Hepatocyte (in vitro differentiated cells): ENCODE results near the gene WDTC1. TPM values are rescaled to one million over a fixed set of nuclear protein-coding genes. Genes with fewer than 3 reads are reported as not detected.

Experiments used
- DNase-seq: peaks from one replicate; pipeline ENCODE4 v3.0.0-alpha.2; 2016; ENCODE audit warnings: low spot score
- H2AFZ ChIP-seq: fragments of 200-600 bp; sonication (generic); 2 replicates; pipeline ENCODE4 v1.6.0; 2016; ENCODE audit warnings: antibody characterized with exemption, mild to moderate bottlenecking
- H3K27ac ChIP-seq: fragments of 200-600 bp; sonication (generic); 2 replicates; pipeline ENCODE4 v1.5.1; 2016; ENCODE audit warnings: mild to moderate bottlenecking
- H3K27me3 ChIP-seq: fragments of 200-600 bp; sonication (generic); 2 replicates; pipeline ENCODE4 v1.6.1; 2016
- H3K36me3 ChIP-seq: fragments of 200-600 bp; sonication (generic); replicated peaks from 2 replicates; pipeline ENCODE4 v1.5.1; 2016; ENCODE audit warnings: low read depth; ENCODE audit not compliant: insufficient read depth
- H3K4me1 ChIP-seq: fragments of 200-600 bp; sonication (generic); 2 replicates; pipeline ENCODE4 v1.5.1; 2016; ENCODE audit warnings: mild to moderate bottlenecking, moderate library complexity; ENCODE audit not compliant: insufficient read depth
- H3K4me2 ChIP-seq: fragments of 200-600 bp; sonication (generic); 2 replicates; pipeline ENCODE4 v1.6.0; 2016
- H3K4me3 ChIP-seq: fragments of 200-600 bp; sonication (generic); 2 replicates; pipeline ENCODE4 v1.5.1; 2016; ENCODE audit warnings: mild to moderate bottlenecking
- H3K79me2 ChIP-seq: fragments of 200-600 bp; sonication (generic); 2 replicates; pipeline ENCODE4 v1.6.0; 2017; ENCODE audit warnings: mild to moderate bottlenecking
- H3K9me2 ChIP-seq: fragments of 200-600 bp; sonication (generic); replicated peaks from 2 replicates; pipeline ENCODE4 v1.6.0; 2017; ENCODE audit warnings: mild to moderate bottlenecking; ENCODE audit not compliant: insufficient read depth
- H3K9me3 ChIP-seq: fragments of 200-600 bp; sonication (generic); 2 replicates; pipeline ENCODE4 v1.5.1; 2016; ENCODE audit warnings: low read depth, mild to moderate bottlenecking
- H4K20me1 ChIP-seq: fragments of 200-600 bp; sonication (generic); 2 replicates; pipeline ENCODE4 v1.6.0; 2016; ENCODE audit warnings: mild to moderate bottlenecking; ENCODE audit not compliant: insufficient read depth, poor library complexity, severe bottlenecking
- CTCF ChIP-seq: fragments of 200-600 bp; sonication (generic); IDR thresholded peaks from 2 replicates; pipeline ENCODE4 v1.5.1; 2016; ENCODE audit warnings: antibody characterized with exemption, mild to moderate bottlenecking; ENCODE audit not compliant: poor library complexity
- EZH2 ChIP-seq: fragments of 200-600 bp; sonication (generic); IDR thresholded peaks from 2 replicates; pipeline ENCODE4 v1.6.1; 2016; ENCODE audit warnings: antibody characterized with exemption, mild to moderate bottlenecking, borderline replicate concordance
- EZH2phosphoT487 ChIP-seq: fragments of 200-600 bp; sonication (generic); IDR thresholded peaks from one replicate; pipeline ENCODE4 v1.6.1; 2018; ENCODE audit warnings: antibody characterized with exemption, mild to moderate bottlenecking, low read depth, moderate library complexity; ENCODE audit not compliant: unreplicated experiment, severe bottlenecking
- WGBS: methylation state at CpG from one replicate; pipeline ENCODE4 v1.1.6; 2016; ENCODE audit warnings: low lambda C conversion rate; ENCODE audit errors: missing lambda C conversion rate; 5-methylcytosine and 5-hydroxymethylcytosine counted together
- polyA plus RNA-seq: library from polyadenylated mRNA; unstranded; fragments of >200 nt; fragmentation: Nextera tagmentation; extraction: Ambion mirVana; gene quantifications from 2 replicates; pipeline ENCODE4 v1.2.1, GENCODE V29; 2016
- total RNA-seq: library from RNA; depleted of rRNA; stranded (reverse); fragments of >200 nt; gene quantifications from 2 replicates; pipeline ENCODE4 v1.2.3, GENCODE V29; 2014

Gene WDTC1
- total and polyA plus RNA-seq, 2 experiments from 2014 or later = 11.0 to 22.8 TPM

- no peaks in the 10 kb centered on the region for H3K79me2 ChIP-seq
- 96% methylated on average over 3 of the region's 3 CpGs for WGBS
- H3K9me3 ChIP-seq = no peaks in the 10 kb centered on the region
- no peaks in the 10 kb centered on the region for H3K9me2 ChIP-seq
- H3K27ac ChIP-seq = no peak overlapping the region
- H2AFZ ChIP-seq = no peak overlapping the region
- no peaks in the 10 kb centered on the region for H3K27me3 ChIP-seq
- no peak overlapping the region for H3K4me3 ChIP-seq
- peaks cover 29% of the 10 kb centered on the region for H3K4me1 ChIP-seq
- H3K36me3 ChIP-seq = no peaks in the 10 kb centered on the region
- TF ChIP-seq CTCF (no peak), EZH2 (no peak), EZH2phosphoT487 (no peak)
- no peak for DNase-seq
- H3K4me2 ChIP-seq = no peak overlapping the region
- H4K20me1 ChIP-seq = no peaks in the 10 kb centered on the region
Observed at GRCh38 chr1:27353629-27354028, 119.2 kb downstream of the WDTC1 start.

GRCh38 chr1:27355683-27356082, 121.3 kb downstream of the WDTC1 start:
- Histone ChIP-seq H3K4me3 (no peak overlapping the region), H3K27ac (no peak overlapping the region), H2AFZ (no peak overlapping the region), H4K20me1 (no peaks in the 10 kb centered on the region), H3K9me2 (no peaks in the 10 kb centered on the region), H3K9me3 (no peaks in the 10 kb centered on the region), H3K4me2 (no peak overlapping the region), H3K79me2 (no peaks in the 10 kb centered on the region), H3K4me1 (peaks cover 11% of the 10 kb centered on the region), H3K27me3 (no peaks in the 10 kb centered on the region), H3K36me3 (no peaks in the 10 kb centered on the region)
- 89% methylated on average over 5 of the region's 5 CpGs for WGBS
- TF ChIP-seq CTCF (no peak), EZH2phosphoT487 (no peak), EZH2 (no peak)
- DNase-seq = no peak

GRCh38 chr1:27356277-27356618, 121.8 kb downstream of the WDTC1 start:
- DNase-seq = no peak
- Histone ChIP-seq H3K9me3 (no peaks in the 10 kb centered on the region), H3K79me2 (no peaks in the 10 kb centered on the region), H3K4me2 (no peak overlapping the region), H3K27ac (no peak overlapping the region), H3K4me3 (no peak overlapping the region), H3K4me1 (peaks cover 5% of the 10 kb centered on the region), H3K27me3 (no peaks in the 10 kb centered on the region), H4K20me1 (no peaks in the 10 kb centered on the region), H2AFZ (no peak overlapping the region), H3K9me2 (no peaks in the 10 kb centered on the region), H3K36me3 (no peaks in the 10 kb centered on the region)
- WGBS = 95% methylated on average over 13 of the region's 13 CpGs
- TF ChIP-seq EZH2 (no peak), EZH2phosphoT487 (no peak), CTCF (no peak)

- Histone ChIP-seq H3K9me3 (no peaks in the 10 kb centered on the region), H3K79me2 (no peaks in the 10 kb centered on the region), H3K36me3 (no peaks in the 10 kb centered on the region), H4K20me1 (no peaks in the 10 kb centered on the region), H3K4me2 (no peak overlapping the region), H2AFZ (no peak overlapping the region), H3K27me3 (no peaks in the 10 kb centered on the region), H3K4me1 (peaks cover under 1% of the 10 kb centered on the region), H3K27ac (no peak overlapping the region), H3K4me3 (no peak overlapping the region), H3K9me2 (no peaks in the 10 kb centered on the region)
- DNase-seq = no peak
- WGBS = 90% methylated on average over 31 of the region's 37 CpGs
- no peak for TF ChIP-seq EZH2
- TF ChIP-seq CTCF = no peak
- no peak for TF ChIP-seq EZH2phosphoT487
Observed at GRCh38 chr1:27356619-27357280, 122.3 kb downstream of the WDTC1 start.
